Endothelial cell of umbilical vein (primary cell): ENCODE measurements around the gene KIAA0825. TPM values are rescaled to one million over a fixed set of nuclear protein-coding genes. Genes with fewer than 3 reads are reported as not detected.

Source experiments
- BruUV-seq: library from RNA; stranded (reverse); fragments of 400-500 nt; replicated peaks from 2 replicates; lab custom pipeline; 2021; lab: Mats Ljungman, UMichigan
- CTCF ChIA-PET: fragments of 300-600, 350-600 bp; sonication (Branson Sonifier 250); formaldehyde crosslinking; loops from one replicate; lab custom pipeline; 2021; ENCODE audit warnings: antibody characterized with exemption, inconsistent platforms; lab: Charles Lee
- POLR2A ChIA-PET: fragments of 300-600, 350-600 bp; sonication (Branson Sonifier 250); formaldehyde crosslinking; loops from one replicate; lab custom pipeline; 2021; ENCODE audit warnings: antibody characterized with exemption, inconsistent platforms; lab: Charles Lee
- DNase-seq: peaks from one replicate; pipeline ENCODE4 v3.0.0-alpha.2; 2011; ENCODE audit warnings: low read depth, low spot score
- FAIRE-seq: peaks from 2 replicates; lab custom pipeline; 2011; peaks lifted over from hg19 to GRCh38; lab: Jason Lieb, UNC
- H2AFZ ChIP-seq: 2 replicates; pipeline ENCODE4 v1.6.0; 2012; ENCODE audit warnings: low read depth, low read length, control low read depth, inconsistent platforms
- H3K27ac ChIP-seq: 2 replicates; pipeline ENCODE4 v1.5.1; 2011; ENCODE audit warnings: low read depth, mild to moderate bottlenecking, control low read depth, low read length, moderate library complexity; ENCODE audit not compliant: insufficient read depth
- H3K27me3 ChIP-seq, 2 experiments: 2 replicates each; pipeline versions ENCODE4 v1.6.0 to v1.6.1; 2011; ENCODE audit warnings: low read length in 2 of 2, mixed read lengths in 1 of 2; ENCODE audit not compliant: control insufficient read depth in 2 of 2, insufficient read depth in 2 of 2
- H3K36me3 ChIP-seq, 2 experiments: 2 replicates in 1 of 2; 3 replicates in 1 of 2; pipeline ENCODE4 v1.5.1; 2011; ENCODE audit warnings: low read length in 2 of 2, mild to moderate bottlenecking in 1 of 2, moderate library complexity in 1 of 2; ENCODE audit not compliant: control insufficient read depth in 2 of 2, insufficient read depth in 2 of 2; ENCODE audit errors: extremely low read depth in 1 of 2
- H3K4me1 ChIP-seq: 3 replicates; pipeline ENCODE4 v1.5.1; 2011; ENCODE audit warnings: mild to moderate bottlenecking, low read length; ENCODE audit not compliant: control insufficient read depth, insufficient read depth; ENCODE audit errors: extremely low read depth
- H3K4me2 ChIP-seq: 2 replicates; pipeline ENCODE4 v1.6.1; 2011; ENCODE audit warnings: low read length, control low read depth, mixed read lengths; ENCODE audit not compliant: insufficient read depth
- H3K4me3 ChIP-seq, 3 experiments: fragments of 200-600 bp in 1 of 3; sonication (generic), shearing (Covaris generic) in 1 of 3; replicated peaks in 1 of 3; 2 replicates each; pipeline ENCODE4 v1.5.1; 2011 to 2016; ENCODE audit warnings: control low read depth in 3 of 3, low read length in 3 of 3, mild to moderate bottlenecking in 2 of 3, inconsistent platforms in 1 of 3, low read depth in 1 of 3, moderate library complexity in 1 of 3; ENCODE audit not compliant: insufficient read depth in 1 of 3
- H3K79me2 ChIP-seq: 2 replicates; pipeline ENCODE4 v1.6.0; 2012; ENCODE audit warnings: low read length, inconsistent platforms; ENCODE audit not compliant: control insufficient read depth, insufficient read depth
- H3K9ac ChIP-seq: replicated peaks from 2 replicates; pipeline ENCODE3; 2011; ENCODE audit warnings: low read length, control low read depth; ENCODE audit not compliant: insufficient read depth; ENCODE audit errors: extremely low read depth
- H3K9me1 ChIP-seq: replicated peaks from 3 replicates; pipeline ENCODE4 v1.6.0; 2011; ENCODE audit warnings: mild to moderate bottlenecking, low read length; ENCODE audit not compliant: control insufficient read depth, insufficient read depth; ENCODE audit errors: extremely low read depth
- H3K9me3 ChIP-seq: replicated peaks from 2 replicates; pipeline ENCODE4 v1.5.1; 2012; ENCODE audit warnings: low read length, inconsistent platforms; ENCODE audit not compliant: control insufficient read depth, insufficient read depth
- H4K20me1 ChIP-seq: replicated peaks from 2 replicates; pipeline ENCODE3; 2011; ENCODE audit warnings: mild to moderate bottlenecking, low read length; ENCODE audit not compliant: control insufficient read depth, insufficient read depth; ENCODE audit errors: extremely low read depth
- EZH2 ChIP-seq: IDR thresholded peaks from 2 replicates; pipeline ENCODE4 v1.6.1; 2012; ENCODE audit warnings: borderline replicate concordance, low read depth, mild to moderate bottlenecking, moderate library complexity, low read length, inconsistent platforms; ENCODE audit not compliant: severe bottlenecking
- FOS ChIP-seq: IDR thresholded peaks from 2 replicates; pipeline ENCODE4 v1.6.1; 2011; ENCODE audit warnings: mild to moderate bottlenecking, low read length, moderate library complexity, borderline replicate concordance; ENCODE audit not compliant: insufficient read depth
- GATA2 ChIP-seq: IDR thresholded peaks from 2 replicates; pipeline ENCODE4 v1.7.0; 2011; ENCODE audit warnings: low read depth, mild to moderate bottlenecking, moderate library complexity, mixed read lengths, low read length; ENCODE audit not compliant: insufficient read length, insufficient read depth
- JUN ChIP-seq: IDR thresholded peaks from 2 replicates; pipeline ENCODE4 v1.6.1; 2011; ENCODE audit warnings: borderline replicate concordance, low read depth; ENCODE audit not compliant: insufficient read length, insufficient read depth
- MYC ChIP-seq: IDR thresholded peaks from one replicate; pipeline ENCODE4 v1.6.1; 2011; ENCODE audit warnings: mild to moderate bottlenecking, low read depth, low read length
- POLR2A ChIP-seq: IDR thresholded peaks from 2 replicates; pipeline ENCODE4 v1.6.1; 2012; ENCODE audit warnings: low read depth, mild to moderate bottlenecking, control low read depth, low read length
- POLR2AphosphoS5 ChIP-seq: IDR thresholded peaks from 2 replicates; pipeline ENCODE4 v1.6.1; 2012; ENCODE audit warnings: low read depth, mild to moderate bottlenecking, control low read depth, low read length, moderate library complexity; ENCODE audit not compliant: insufficient read depth
- dilution Hi-C: fragments of 300-500 bp; cut with MboI; formaldehyde crosslinking; loops from one replicate; pipeline ENCODE4 v1.15.0; 2019; ENCODE audit warnings: low sequenced_read_pairs; ENCODE audit not compliant: extremely low pct_ligation_motif_present
- intact Hi-C: fragments of 100-400 bp; cut with micrococcal nuclease; formaldehyde crosslinking; loops from one replicate; pipeline ENCODE4 v1.10.0; 2022
- polyA plus RNA-seq, 4 experiments: library from polyadenylated mRNA; depleted of rRNA in 3 of 4; stranded (reverse) in 3 of 4; unstranded in 1 of 4; fragments of >200 nt; gene quantifications; 2 replicates each; pipeline versions ENCODE4 v1.2.1 to v1.2.3, GENCODE V29; 2011 to 2012; ENCODE audit warnings: missing spikeins in 1 of 4
- total RNA-seq: library from RNA; stranded (reverse); gene quantifications from 2 replicates; pipeline ENCODE4 v1.2.3, GENCODE V29; 2021
- TF ChIP-seq, protein P1 (sequence below): IDR thresholded peaks from 2 replicates; pipeline ENCODE4 v1.6.1; 2011; ENCODE audit not compliant: insufficient read depth, insufficient read length
- TF ChIP-seq, protein P2 (sequence below), 2 donors: IDR thresholded peaks; 1 replicate in 1 of 2; 2 replicates in 1 of 2; pipeline ENCODE4 v1.5.1; 2011; ENCODE audit warnings: low read length in 2 of 2, mild to moderate bottlenecking in 2 of 2, moderate library complexity in 2 of 2, control low read depth in 1 of 2, inconsistent platforms in 1 of 2, low read depth in 1 of 2; ENCODE audit not compliant: insufficient read depth in 1 of 2; ENCODE audit errors: extremely low read depth in 1 of 2

KIAA0825 gene
- total and polyA plus RNA-seq, 2 donors (not counting 3 experiments of a cell fraction or from before 2014, with no cell fraction given) = 0.15 to 1.1 TPM

DNA sequence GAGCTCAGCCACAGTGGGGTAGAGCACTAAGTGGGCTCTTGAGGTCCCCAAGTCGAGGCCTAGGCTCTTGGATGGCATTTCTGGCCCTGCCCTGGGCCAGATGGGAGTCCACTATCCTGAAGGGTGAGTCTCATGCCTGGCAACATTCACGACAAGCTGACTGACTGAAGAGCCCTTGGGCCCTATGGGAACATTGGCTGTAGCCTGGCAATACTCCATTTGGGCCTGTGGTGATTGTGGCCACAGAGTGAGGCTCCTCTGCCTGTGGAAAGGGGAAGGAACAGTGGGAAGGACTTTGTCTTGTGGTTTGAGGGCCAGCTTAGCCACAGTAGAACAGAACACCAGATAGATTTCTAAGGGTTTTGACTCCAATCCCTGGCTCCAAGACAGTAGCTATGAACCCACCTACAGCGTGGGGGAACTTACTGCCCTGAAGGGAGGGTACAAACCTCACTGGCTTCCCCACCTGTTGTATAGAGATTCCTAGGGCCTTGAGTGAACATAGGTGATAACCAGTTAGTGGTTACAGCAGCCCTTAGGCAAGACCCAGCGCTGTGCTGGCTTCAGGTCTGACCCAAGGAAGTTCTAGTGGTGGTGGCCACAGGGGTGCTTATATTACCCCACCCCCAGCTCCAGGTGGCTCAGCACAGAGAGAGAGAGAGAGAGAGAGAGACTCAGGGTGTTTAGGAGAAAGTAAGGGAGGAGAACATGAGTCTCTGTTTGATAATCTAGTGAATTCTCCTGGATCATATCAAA, 72.4 kb downstream of the KIAA0825 start:
- FAIRE-seq (no peak), DNase-seq (no peak)
- H2AFZ ChIP-seq = no peak overlapping the region
- H3K9me1 ChIP-seq = no peaks in the 10 kb centered on the region
- CTCF ChIA-PET = interaction anchor here (1.0 to 1.2 kb wide), 3 partner anchors 11 to 192 kb away, joined by 3 read pairs; no protein-coding TSS in a partner anchor
- intact Hi-C loops (no loop called here), dilution Hi-C loops (no loop called here)
- no TSS peak for BruUV-seq
- H3K27me3 ChIP-seq = no peaks in the 10 kb centered on the region
- H3K79me2 ChIP-seq = no peaks in the 10 kb centered on the region
- no peak overlapping the region for H3K9ac ChIP-seq
- H4K20me1 ChIP-seq = no peaks in the 10 kb centered on the region
- H3K27ac ChIP-seq = no peak overlapping the region
- no peaks in the 10 kb centered on the region for H3K9me3 ChIP-seq
- no peaks in the 10 kb centered on the region for H3K4me1 ChIP-seq
- POLR2A ChIA-PET = no interaction called here
- H3K36me3 ChIP-seq = no peaks in the 10 kb centered on the region
- H3K4me3 ChIP-seq = no peak overlapping the region
- no peak overlapping the region for H3K4me2 ChIP-seq
- TF ChIP-seq POLR2A = no peak
- no peak for TF ChIP-seq GATA2
- TF ChIP-seq EZH2 = no peak
- no peak for TF ChIP-seq MYC
- TF ChIP-seq, protein P1, sequence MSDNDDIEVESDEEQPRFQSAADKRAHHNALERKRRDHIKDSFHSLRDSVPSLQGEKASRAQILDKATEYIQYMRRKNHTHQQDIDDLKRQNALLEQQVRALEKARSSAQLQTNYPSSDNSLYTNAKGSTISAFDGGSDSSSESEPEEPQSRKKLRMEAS = no peak
- TF ChIP-seq POLR2AphosphoS5 = no peak
- TF ChIP-seq JUN = no peak
- TF ChIP-seq, protein P2, sequence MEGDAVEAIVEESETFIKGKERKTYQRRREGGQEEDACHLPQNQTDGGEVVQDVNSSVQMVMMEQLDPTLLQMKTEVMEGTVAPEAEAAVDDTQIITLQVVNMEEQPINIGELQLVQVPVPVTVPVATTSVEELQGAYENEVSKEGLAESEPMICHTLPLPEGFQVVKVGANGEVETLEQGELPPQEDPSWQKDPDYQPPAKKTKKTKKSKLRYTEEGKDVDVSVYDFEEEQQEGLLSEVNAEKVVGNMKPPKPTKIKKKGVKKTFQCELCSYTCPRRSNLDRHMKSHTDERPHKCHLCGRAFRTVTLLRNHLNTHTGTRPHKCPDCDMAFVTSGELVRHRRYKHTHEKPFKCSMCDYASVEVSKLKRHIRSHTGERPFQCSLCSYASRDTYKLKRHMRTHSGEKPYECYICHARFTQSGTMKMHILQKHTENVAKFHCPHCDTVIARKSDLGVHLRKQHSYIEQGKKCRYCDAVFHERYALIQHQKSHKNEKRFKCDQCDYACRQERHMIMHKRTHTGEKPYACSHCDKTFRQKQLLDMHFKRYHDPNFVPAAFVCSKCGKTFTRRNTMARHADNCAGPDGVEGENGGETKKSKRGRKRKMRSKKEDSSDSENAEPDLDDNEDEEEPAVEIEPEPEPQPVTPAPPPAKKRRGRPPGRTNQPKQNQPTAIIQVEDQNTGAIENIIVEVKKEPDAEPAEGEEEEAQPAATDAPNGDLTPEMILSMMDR (IDR thresholded peaks at IDR 0.05; ENCODE audit: extremely low read depth in 1 of 2, insufficient read depth in 1 of 2, low read depth in 1 of 2, low read length in 2 of 2) = no peak
- no peak for TF ChIP-seq FOS
